Keratinocyte (primary cell): ENCODE results near the gene NKD1. TPM values are rescaled to one million over a fixed set of nuclear protein-coding genes. Genes with fewer than 3 reads are reported as not detected.

ENCODE experiments used
- DNase-seq: peaks from one replicate; pipeline ENCODE4 v3.0.0-alpha.2; 2011; ENCODE audit warnings: low read depth, missing footprints, low spot score
- FAIRE-seq: peaks from 2 replicates; lab custom pipeline; 2011; peaks lifted over from hg19 to GRCh38; lab: Jason Lieb, UNC
- H2AFZ ChIP-seq: 2 replicates; pipeline ENCODE4 v1.6.0; 2012; ENCODE audit warnings: low read length, control low read depth, inconsistent platforms; ENCODE audit not compliant: control insufficient read depth
- H3K27ac ChIP-seq: 2 replicates; pipeline ENCODE4 v1.5.1; 2011; ENCODE audit warnings: low read length; ENCODE audit not compliant: control insufficient read depth, insufficient read depth
- H3K27me3 ChIP-seq: 3 replicates; pipeline ENCODE4 v1.6.0; 2011; ENCODE audit warnings: low read length; ENCODE audit not compliant: control insufficient read depth, insufficient read depth; ENCODE audit errors: extremely low read depth
- H3K36me3 ChIP-seq, 2 experiments: 2 replicates in 1 of 2; 3 replicates in 1 of 2; pipeline ENCODE4 v1.5.1; 2011; ENCODE audit warnings: low read length in 2 of 2, mild to moderate bottlenecking in 1 of 2; ENCODE audit not compliant: control insufficient read depth in 2 of 2, insufficient read depth in 2 of 2; ENCODE audit errors: extremely low read depth in 1 of 2
- H3K4me1 ChIP-seq: 3 replicates; pipeline ENCODE4 v1.5.1; 2011; ENCODE audit warnings: low read length; ENCODE audit not compliant: control insufficient read depth, insufficient read depth; ENCODE audit errors: extremely low read depth
- H3K4me2 ChIP-seq: 3 replicates; pipeline ENCODE4 v1.6.0; 2011; ENCODE audit warnings: low read depth, low read length; ENCODE audit not compliant: control insufficient read depth, insufficient read depth; ENCODE audit errors: extremely low read depth
- H3K4me3 ChIP-seq, 3 experiments: fragments of 200-600 bp in 1 of 3; sonication (generic) in 1 of 3; 2 replicates in 2 of 3; 3 replicates in 1 of 3; pipeline ENCODE4 v1.5.1; 2011 to 2016; ENCODE audit warnings: low read length in 3 of 3, mild to moderate bottlenecking in 3 of 3, control low read depth in 2 of 3, inconsistent platforms in 1 of 3, low read depth in 1 of 3, mixed read lengths in 1 of 3, mixed run types in 1 of 3, moderate library complexity in 1 of 3; ENCODE audit not compliant: control insufficient read depth in 2 of 3, insufficient read depth in 2 of 3; ENCODE audit errors: extremely low read depth in 1 of 3
- H3K79me2 ChIP-seq: 2 replicates; pipeline ENCODE4 v1.6.0; 2012; ENCODE audit warnings: low read length; ENCODE audit not compliant: control insufficient read depth, insufficient read depth
- H3K9ac ChIP-seq: 3 replicates; pipeline ENCODE4 v1.6.0; 2011; ENCODE audit warnings: low read length; ENCODE audit not compliant: control insufficient read depth, insufficient read depth; ENCODE audit errors: extremely low read depth
- H3K9me1 ChIP-seq: 3 replicates; pipeline ENCODE4 v1.6.0; 2011; ENCODE audit warnings: low read length; ENCODE audit not compliant: control insufficient read depth, insufficient read depth; ENCODE audit errors: extremely low read depth
- H3K9me3 ChIP-seq: 2 replicates; pipeline ENCODE4 v1.5.1; 2012; ENCODE audit warnings: low read depth, low read length; ENCODE audit not compliant: control insufficient read depth
- H4K20me1 ChIP-seq: 3 replicates; pipeline ENCODE4 v1.6.0; 2011; ENCODE audit warnings: low read length; ENCODE audit not compliant: control insufficient read depth, insufficient read depth; ENCODE audit errors: extremely low read depth
- EZH2 ChIP-seq: IDR thresholded peaks from one replicate; pipeline ENCODE4 v1.6.1; 2012; ENCODE audit warnings: inconsistent platforms, mild to moderate bottlenecking, low read length, moderate library complexity
- dilution Hi-C: fragments of 300-500 bp; cut with MboI; formaldehyde crosslinking; loops from one replicate; pipeline ENCODE4 v1.7.0; 2020; ENCODE audit warnings: low sequenced_read_pairs; ENCODE audit not compliant: extremely low pct_ligation_motif_present
- polyA plus RNA-seq, 5 experiments: library from polyadenylated mRNA; depleted of rRNA in 3 of 5; stranded (reverse) in 3 of 5; stranded (forward) in 1 of 5; unstranded in 1 of 5; fragments of >200 nt; gene quantifications; 1 replicate in 1 of 5; 2 replicates in 3 of 5; 3 replicates in 1 of 5; pipeline versions ENCODE4 v1.2.1 to v1.2.3, GENCODE V29; 2011 to 2012; ENCODE audit warnings: missing spikeins in 2 of 5, low read depth in 1 of 5, low replicate concordance in 1 of 5
- TF ChIP-seq, protein P1 (sequence below), 3 experiments: IDR thresholded peaks in 1 of 3; conservative IDR thresholded peaks in 1 of 3; optimal IDR thresholded peaks in 1 of 3; 2 replicates in 2 of 3; 3 replicates in 1 of 3; pipeline versions ENCODE3 to v1.5.1; 2011; ENCODE audit warnings: low read length in 3 of 3, mild to moderate bottlenecking in 3 of 3, moderate library complexity in 2 of 3, control low read depth in 1 of 3, inconsistent platforms in 1 of 3; ENCODE audit not compliant: insufficient read depth in 2 of 3; ENCODE audit errors: extremely low read depth in 1 of 3

Gene NKD1
- polyA plus RNA-seq, 1 donor (not counting 4 experiments of a cell fraction or from before 2014, with no cell fraction given), result 0.62 TPM

DNA sequence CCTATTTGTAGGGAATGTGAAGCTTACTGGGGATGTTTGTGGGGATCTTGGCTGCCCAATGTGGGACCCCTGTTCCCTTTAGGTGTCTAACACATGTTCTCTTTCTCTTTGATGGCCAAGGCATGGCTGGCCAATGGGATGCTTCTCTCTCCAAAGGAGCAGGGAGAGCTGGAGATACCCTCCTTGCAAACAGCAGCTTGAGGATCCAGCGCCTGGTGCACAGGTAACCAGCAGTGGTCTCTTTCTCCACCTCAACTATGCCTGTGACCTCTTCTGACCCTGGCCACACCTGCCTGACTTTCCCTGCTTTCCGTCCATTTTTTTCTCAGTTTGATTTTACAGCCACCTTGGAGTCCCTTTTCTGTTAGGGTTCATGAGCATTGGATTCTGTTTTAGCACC is 16.8 kb upstream of the NKD1 start:
- FAIRE-seq, result no peak
- Histone ChIP-seq H3K27ac (no peak overlapping the region), H3K4me3 (no peak overlapping the region), H3K9ac (no peak overlapping the region), H3K4me1 (peaks cover 8% of the 10 kb centered on the region), H3K79me2 (no peaks in the 10 kb centered on the region), H3K9me3 (peaks cover 2% of the 10 kb centered on the region), H2AFZ (no peak overlapping the region), H4K20me1 (no peaks in the 10 kb centered on the region), H3K4me2 (no peak overlapping the region), H3K9me1 (no peaks in the 10 kb centered on the region), H3K36me3 (no peaks in the 10 kb centered on the region), H3K27me3 (no peaks in the 10 kb centered on the region)
- dilution Hi-C loops, result no loop called here
- TF ChIP-seq, protein P1, sequence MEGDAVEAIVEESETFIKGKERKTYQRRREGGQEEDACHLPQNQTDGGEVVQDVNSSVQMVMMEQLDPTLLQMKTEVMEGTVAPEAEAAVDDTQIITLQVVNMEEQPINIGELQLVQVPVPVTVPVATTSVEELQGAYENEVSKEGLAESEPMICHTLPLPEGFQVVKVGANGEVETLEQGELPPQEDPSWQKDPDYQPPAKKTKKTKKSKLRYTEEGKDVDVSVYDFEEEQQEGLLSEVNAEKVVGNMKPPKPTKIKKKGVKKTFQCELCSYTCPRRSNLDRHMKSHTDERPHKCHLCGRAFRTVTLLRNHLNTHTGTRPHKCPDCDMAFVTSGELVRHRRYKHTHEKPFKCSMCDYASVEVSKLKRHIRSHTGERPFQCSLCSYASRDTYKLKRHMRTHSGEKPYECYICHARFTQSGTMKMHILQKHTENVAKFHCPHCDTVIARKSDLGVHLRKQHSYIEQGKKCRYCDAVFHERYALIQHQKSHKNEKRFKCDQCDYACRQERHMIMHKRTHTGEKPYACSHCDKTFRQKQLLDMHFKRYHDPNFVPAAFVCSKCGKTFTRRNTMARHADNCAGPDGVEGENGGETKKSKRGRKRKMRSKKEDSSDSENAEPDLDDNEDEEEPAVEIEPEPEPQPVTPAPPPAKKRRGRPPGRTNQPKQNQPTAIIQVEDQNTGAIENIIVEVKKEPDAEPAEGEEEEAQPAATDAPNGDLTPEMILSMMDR (optimal IDR thresholded peaks at IDR 0.05 in 1 of 3, IDR thresholded peaks at IDR 0.05 in 1 of 3, conservative IDR thresholded peaks at IDR 0.05 in 1 of 3; ENCODE audit: extremely low read depth in 1 of 3, insufficient read depth in 2 of 3, low read length in 3 of 3), result no peak
- TF ChIP-seq EZH2, result no peak
- DNase-seq, result no peak

DNA sequence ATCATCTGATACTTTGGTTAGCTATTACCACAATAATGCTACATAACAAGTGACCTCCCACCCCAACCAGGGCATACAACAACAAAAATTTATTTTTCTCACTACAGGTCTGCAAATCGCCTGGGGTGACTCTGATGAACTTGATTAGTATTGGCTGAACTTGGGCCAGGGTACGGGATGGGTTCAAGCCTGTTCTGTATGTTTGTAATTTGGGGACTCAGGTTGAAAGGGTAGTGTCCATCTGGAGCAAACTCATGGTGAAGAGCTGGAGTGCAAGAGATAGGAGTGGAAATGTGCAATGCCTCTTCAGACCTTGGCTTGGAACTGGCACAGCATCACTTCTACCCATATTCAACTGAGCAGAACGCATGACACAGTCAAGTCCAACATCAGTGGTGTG is 16.3 kb upstream of the NKD1 start:
- H2AFZ ChIP-seq, result no peak overlapping the region
- H3K79me2 ChIP-seq, result no peaks in the 10 kb centered on the region
- H3K4me2 ChIP-seq, result no peak overlapping the region
- no peak overlapping the region for H3K27ac ChIP-seq
- no peaks in the 10 kb centered on the region for H4K20me1 ChIP-seq
- peaks cover 2% of the 10 kb centered on the region for H3K9me3 ChIP-seq
- DNase-seq, result no peak
- H3K36me3 ChIP-seq, result no peaks in the 10 kb centered on the region
- H3K9ac ChIP-seq, result no peak overlapping the region
- TF ChIP-seq EZH2, result no peak
- TF ChIP-seq, protein P1 (optimal IDR thresholded peaks at IDR 0.05 in 1 of 3, IDR thresholded peaks at IDR 0.05 in 1 of 3, conservative IDR thresholded peaks at IDR 0.05 in 1 of 3; ENCODE audit: extremely low read depth in 1 of 3, insufficient read depth in 2 of 3, low read length in 3 of 3), result no peak
- H3K9me1 ChIP-seq, result no peaks in the 10 kb centered on the region
- H3K27me3 ChIP-seq, result no peaks in the 10 kb centered on the region
- H3K4me1 ChIP-seq, result peaks cover 8% of the 10 kb centered on the region
- H3K4me3 ChIP-seq, result no peak overlapping the region
- dilution Hi-C loops, result no loop called here
- FAIRE-seq, result no peak
